Measurements from ENCODE around the gene KIAA0825.
"Not testable (repeated sequence)": the region's sequence is repeated elsewhere in the genome, so short reads cannot be mapped to it uniquely, and the experiment has no call there.

Gene KIAA0825

GRCh38 chr5:94577466-94578245 is 40.7 kb downstream of the KIAA0825 start:
- no peak for TF ChIP-seq CTCF (conservative IDR thresholded peaks at IDR 0.05; ENCODE audit: low read depth, low read length)
- DNase-seq (ENCODE audit: low read depth): no peak
- no peak overlapping the region for H3K4me3 ChIP-seq (ENCODE audit: low read length)

- TF ChIP-seq CTCF (conservative IDR thresholded peaks at IDR 0.05; ENCODE audit: low read depth, low read length): no peak
- H3K4me3 ChIP-seq (ENCODE audit: low read length): no peak overlapping the region
- no peak for DNase-seq (ENCODE audit: low read depth)
Observed at GRCh38 chr5:94575196-94575595, 43.2 kb downstream of the KIAA0825 start.

- H3K4me3 ChIP-seq (ENCODE audit: low read length); DNase-seq (ENCODE audit: low read depth): not testable (repeated sequence)
Observed at GRCh38 chr5:94573349-94573748, 45.1 kb downstream of the KIAA0825 start.

- no peak for TF ChIP-seq CTCF (conservative IDR thresholded peaks at IDR 0.05; ENCODE audit: low read depth, low read length)
- DNase-seq (ENCODE audit: low read depth): no peak
- no peak overlapping the region for H3K4me3 ChIP-seq (ENCODE audit: low read length)
Observed at GRCh38 chr5:94571415-94571814, 47.0 kb downstream of the KIAA0825 start.

GRCh38 chr5:94564812-94565211 is 53.6 kb downstream of the KIAA0825 start:
- no peak overlapping the region for H3K4me3 ChIP-seq (ENCODE audit: low read length)
- no peak for DNase-seq (ENCODE audit: low read depth)
- no peak for TF ChIP-seq CTCF (conservative IDR thresholded peaks at IDR 0.05; ENCODE audit: low read depth, low read length)

GRCh38 chr5:94562327-94562971 is 56.0 kb downstream of the KIAA0825 start:
- TF ChIP-seq CTCF (conservative IDR thresholded peaks at IDR 0.05; ENCODE audit: low read depth, low read length): no peak
- no peak overlapping the region for H3K4me3 ChIP-seq (ENCODE audit: low read length)
- peak; percentile 46 for DNase-seq (ENCODE audit: low read depth)

GRCh38 chr5:94558028-94558427 is 60.4 kb downstream of the KIAA0825 start:
- no peak overlapping the region for H3K4me3 ChIP-seq (ENCODE audit: low read length)
- no peak for DNase-seq (ENCODE audit: low read depth)
- TF ChIP-seq CTCF (conservative IDR thresholded peaks at IDR 0.05; ENCODE audit: low read depth, low read length): no peak

Data from retinal pigment epithelial cell (primary cell).